ENCODE data around the gene MYLIP. TPM values are rescaled to one million over a fixed set of nuclear protein-coding genes. Genes with fewer than 3 reads are reported as not detected.

Gene MYLIP
- total and polyA plus RNA-seq, 2 of the 13 experiments (the other 11 are each of a cell fraction or from before 2014, with no cell fraction given) = 3.4 to 10.8 TPM

- TF ChIP-seq THAP9 (CRISPR knock-in tag; IDR thresholded peaks at IDR 0.05; ENCODE audit: borderline replicate concordance) = no peak
- no peak for TF ChIP-seq MXD1 (CRISPR knock-in tag; IDR thresholded peaks at IDR 0.05)
- TF ChIP-seq HMGA1 (CRISPR knock-in tag; conservative IDR thresholded peaks at IDR 0.05) = no peak
- TF ChIP-seq MED8 (CRISPR knock-in tag; IDR thresholded peaks at IDR 0.05; ENCODE audit: insufficient replicate concordance) = no peak
- TF ChIP-seq TCF12 (IDR thresholded peaks at IDR 0.05) = no peak
- no peak for TF ChIP-seq TCF12 (CRISPR knock-in tag; IDR thresholded peaks at IDR 0.05)
- TF ChIP-seq ZNF616 (CRISPR knock-in tag; IDR thresholded peaks at IDR 0.05; ENCODE audit: low read depth) = no peak
- TF ChIP-seq ZNF17 (CRISPR knock-in tag; IDR thresholded peaks at IDR 0.05) = no peak
- no peak for TF ChIP-seq STAG1 (CRISPR knock-in tag; IDR thresholded peaks at IDR 0.05)
- no peak for TF ChIP-seq TMF1 (CRISPR knock-in tag; IDR thresholded peaks at IDR 0.05; ENCODE audit: low read depth)
- no peak for TF ChIP-seq ZNF331 (CRISPR knock-in tag; IDR thresholded peaks at IDR 0.05)
- no peak for TF ChIP-seq NFKB2 (CRISPR knock-in tag; IDR thresholded peaks at IDR 0.05; ENCODE audit: borderline replicate concordance)
These were observed 31.9 kb downstream of the MYLIP start (continued) for GRCh38 chr6:16160794-16161193.

- intact Hi-C loops (cut with micrococcal nuclease; ENCODE audit: unreplicated experiment) (no loop called here), in situ Hi-C loops (cut with HindIII; ENCODE audit: extremely low pct_ligation_motif_present, low pct_unique_long_range_greater_than_20kb) (no loop called here)
- FAIRE-seq = no peak
- Histone ChIP-seq H3K27me3 (ENCODE audit: control insufficient read depth in 1 of 2, insufficient read depth in 2 of 2, low read length in 2 of 2) (peaks cover 4 to 37% of the 10 kb centered on the region in 2 experiments; a peak in 4 of 5 replicates), H4K20me1 (ENCODE audit: insufficient read depth, low read length) (no peaks in the 10 kb centered on the region), H2AFZ (ENCODE audit: low read length) (no peak overlapping the region), H3K4me1 (ENCODE audit: insufficient read depth, low read length) (no peaks in the 10 kb centered on the region), H3K27ac (ENCODE audit: extremely low read length, insufficient read depth, low read length) (no peak overlapping the region), H3K9me3 (ENCODE audit: low read length) (no peaks in the 10 kb centered on the region), H3K4me3 (replicated peaks in 1 of 3; ENCODE audit: insufficient read depth in 1 of 3, low read depth in 2 of 3, low read length in 3 of 3) (no peak overlapping the region), H3K79me2 (ENCODE audit: insufficient read depth, low read length) (no peaks in the 10 kb centered on the region), H3K36me3 (replicated peaks in 1 of 2; ENCODE audit: control insufficient read depth in 1 of 2, insufficient read depth in 2 of 2, low read length in 2 of 2) (no peaks in the 10 kb centered on the region), H3K4me2 (ENCODE audit: low read depth, low read length) (no peak overlapping the region), H3K9ac (ENCODE audit: insufficient read depth, low read depth, low read length) (no peak overlapping the region)
- no peak for DNase-seq (ENCODE audit: low spot score)
- no TSS peak for BruUV-seq (replicated peaks)
- WGBS (ENCODE audit: low lambda C conversion rate) = 15% methylated on average over 2 of the region's 2 CpGs
- no peak for ATAC-seq
- ChIA-PET CTCF (ENCODE audit: low intra/inter-chr PET ratio, low total read pairs) (no interaction called here), POLR2A (no interaction called here)
- TF ChIP-seq HOXA9 (CRISPR knock-in tag; IDR thresholded peaks at IDR 0.05; ENCODE audit: borderline replicate concordance) (no peak), ZNF878 (CRISPR knock-in tag; IDR thresholded peaks at IDR 0.05) (no peak), ZNF460 (CRISPR knock-in tag; IDR thresholded peaks at IDR 0.05; ENCODE audit: borderline replicate concordance) (no peak), ONECUT2 (CRISPR knock-in tag; IDR thresholded peaks at IDR 0.05) (no peak), ZNF251 (CRISPR knock-in tag; IDR thresholded peaks at IDR 0.05) (no peak), ZBTB42 (CRISPR knock-in tag; IDR thresholded peaks at IDR 0.05) (no peak), SAFB2 (CRISPR knock-in tag; IDR thresholded peaks at IDR 0.05; ENCODE audit: borderline replicate concordance, low read depth) (no peak), ATF3 (CRISPR knock-in tag; IDR thresholded peaks at IDR 0.05) (no peak), SMAD9 (CRISPR knock-in tag; IDR thresholded peaks at IDR 0.05) (no peak), ZNF10 (CRISPR knock-in tag; IDR thresholded peaks at IDR 0.05; ENCODE audit: borderline replicate concordance, low read depth) (no peak), HDAC1 (CRISPR knock-in tag; IDR thresholded peaks at IDR 0.05) (no peak), CHCHD3 (CRISPR knock-in tag; IDR thresholded peaks at IDR 0.05) (no peak)
These were observed 33.1 kb downstream of the MYLIP start for GRCh38 chr6:16162003-16162402.
